ENCODE results near the gene CRIM1. TPM values are rescaled to one million over a fixed set of nuclear protein-coding genes. Genes with fewer than 3 reads are reported as not detected.

CRIM1 gene
- total RNA-seq, 1 donor from 2014 or later: 246 TPM

DNA sequence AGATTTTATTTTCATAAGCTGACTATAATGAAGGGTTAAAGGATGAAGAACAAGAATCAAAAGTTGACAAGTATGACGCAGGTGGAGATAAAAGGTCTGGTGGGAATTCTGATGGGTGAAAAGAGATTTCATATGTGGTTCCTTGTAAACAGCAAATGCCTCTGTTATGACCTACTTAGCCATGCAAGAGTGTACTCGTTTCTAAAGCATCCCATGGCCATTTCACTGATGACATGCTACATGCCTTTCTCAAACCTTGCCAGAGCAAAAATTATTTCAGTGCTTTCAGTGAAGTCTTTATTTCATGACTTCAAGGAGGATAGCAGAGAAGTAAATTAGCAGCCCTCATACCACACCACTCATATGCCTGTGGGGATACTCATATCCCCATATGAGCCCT lies 170.6 kb downstream of the CRIM1 start:
- no peaks in the 10 kb centered on the region for H3K4me1 Mint-ChIP-seq (ENCODE audit: unreplicated experiment)
- no peak overlapping the region for H3K4me3 Mint-ChIP-seq (ENCODE audit: unreplicated experiment)
- DNase-seq (ENCODE audit: low spot score): no peak
- no peaks in the 10 kb centered on the region for H3K9me3 Mint-ChIP-seq (ENCODE audit: unreplicated experiment)
- peaks cover 39% of the 10 kb centered on the region for H3K36me3 Mint-ChIP-seq (ENCODE audit: low read depth, unreplicated experiment)
- no peak overlapping the region for H3K27ac Mint-ChIP-seq (ENCODE audit: unreplicated experiment)
- no peaks in the 10 kb centered on the region for H3K27me3 Mint-ChIP-seq (ENCODE audit: unreplicated experiment)
- no peak for TF ChIP-seq CTCF (IDR thresholded peaks at IDR 0.05; ENCODE audit: unreplicated experiment)

DNA sequence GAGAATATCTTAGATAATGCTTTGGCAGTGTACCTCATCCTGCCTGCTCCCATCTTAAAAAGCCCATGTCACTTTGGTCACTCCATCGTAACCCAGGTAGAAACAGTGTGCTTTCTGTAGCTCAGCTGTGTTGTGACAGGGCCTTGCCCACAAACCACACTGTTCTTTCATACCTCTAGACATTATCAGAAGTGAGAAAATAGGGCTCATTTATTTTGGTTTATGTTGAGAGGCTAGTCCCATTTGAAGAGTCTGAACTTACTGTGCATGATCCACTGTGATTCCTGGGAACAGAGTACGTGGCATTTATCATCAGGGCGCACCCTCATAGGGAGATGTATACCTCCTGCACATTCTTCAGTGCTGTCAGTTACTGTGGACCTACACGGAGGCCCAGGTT lies 172.7 kb downstream of the CRIM1 start:
- H3K4me3 Mint-ChIP-seq (ENCODE audit: unreplicated experiment): no peak overlapping the region
- no peaks in the 10 kb centered on the region for H3K4me1 Mint-ChIP-seq (ENCODE audit: unreplicated experiment)
- H3K27me3 Mint-ChIP-seq (ENCODE audit: unreplicated experiment): peaks cover 10% of the 10 kb centered on the region
- H3K9me3 Mint-ChIP-seq (ENCODE audit: unreplicated experiment): no peaks in the 10 kb centered on the region
- no peak for DNase-seq (ENCODE audit: low spot score)
- TF ChIP-seq CTCF (IDR thresholded peaks at IDR 0.05; ENCODE audit: unreplicated experiment): no peak
- H3K27ac Mint-ChIP-seq (ENCODE audit: unreplicated experiment): no peak overlapping the region
- H3K36me3 Mint-ChIP-seq (ENCODE audit: low read depth, unreplicated experiment): peaks cover 48% of the 10 kb centered on the region

DNA sequence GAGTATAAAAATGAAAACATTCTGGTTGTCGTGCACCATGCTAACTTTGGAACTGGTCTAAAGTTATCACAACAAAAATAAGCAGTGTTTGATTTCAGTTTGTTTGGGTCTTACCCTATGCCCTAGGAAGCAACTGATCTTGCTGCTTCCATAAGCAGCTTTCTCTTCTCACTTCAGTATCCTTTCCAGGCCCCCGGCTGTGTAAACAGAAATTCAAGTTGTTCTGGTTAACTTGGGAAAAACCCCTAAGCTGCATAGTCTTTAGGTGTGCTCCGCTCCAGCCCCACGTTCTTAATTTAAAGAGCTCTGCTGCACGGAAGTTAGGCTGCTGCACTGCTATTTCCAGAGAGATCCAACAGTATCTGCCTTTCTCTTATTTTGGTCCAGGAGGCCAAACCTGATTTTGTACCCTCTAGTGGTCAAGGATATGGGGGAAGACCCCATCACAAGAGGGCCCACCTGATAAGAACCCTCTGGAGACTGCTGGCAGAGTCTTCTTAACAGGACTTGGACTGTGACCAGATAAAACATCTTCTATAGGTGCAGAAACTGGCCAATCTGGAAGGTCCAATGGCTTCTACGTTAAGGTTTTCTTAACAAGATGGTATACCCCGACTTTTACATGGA lies 173.3 kb downstream of the CRIM1 start:
- Mint-ChIP-seq H3K4me1 (ENCODE audit: unreplicated experiment) (no peaks in the 10 kb centered on the region), H3K27me3 (ENCODE audit: unreplicated experiment) (peaks cover 13% of the 10 kb centered on the region), H3K27ac (ENCODE audit: unreplicated experiment) (no peak overlapping the region), H3K4me3 (ENCODE audit: unreplicated experiment) (peak overlapping the region; percentile 19), H3K9me3 (ENCODE audit: unreplicated experiment) (no peaks in the 10 kb centered on the region), H3K36me3 (ENCODE audit: low read depth, unreplicated experiment) (peaks cover 45% of the 10 kb centered on the region)
- DNase-seq (ENCODE audit: low spot score): no peak
- TF ChIP-seq CTCF (IDR thresholded peaks at IDR 0.05; ENCODE audit: unreplicated experiment): no peak

GRCh38 chr2:36530178-36530982 lies 174.8 kb downstream of the CRIM1 start:
- Mint-ChIP-seq H3K27me3 (ENCODE audit: unreplicated experiment) (peaks cover 18% of the 10 kb centered on the region), H3K27ac (ENCODE audit: unreplicated experiment) (no peak overlapping the region), H3K4me3 (ENCODE audit: unreplicated experiment) (no peak overlapping the region), H3K36me3 (ENCODE audit: low read depth, unreplicated experiment) (peaks cover 51% of the 10 kb centered on the region), H3K9me3 (ENCODE audit: unreplicated experiment) (no peaks in the 10 kb centered on the region), H3K4me1 (ENCODE audit: unreplicated experiment) (peaks cover 7% of the 10 kb centered on the region)
- no peak for TF ChIP-seq CTCF (IDR thresholded peaks at IDR 0.05; ENCODE audit: unreplicated experiment)
- no peak for DNase-seq (ENCODE audit: low spot score)

DNA sequence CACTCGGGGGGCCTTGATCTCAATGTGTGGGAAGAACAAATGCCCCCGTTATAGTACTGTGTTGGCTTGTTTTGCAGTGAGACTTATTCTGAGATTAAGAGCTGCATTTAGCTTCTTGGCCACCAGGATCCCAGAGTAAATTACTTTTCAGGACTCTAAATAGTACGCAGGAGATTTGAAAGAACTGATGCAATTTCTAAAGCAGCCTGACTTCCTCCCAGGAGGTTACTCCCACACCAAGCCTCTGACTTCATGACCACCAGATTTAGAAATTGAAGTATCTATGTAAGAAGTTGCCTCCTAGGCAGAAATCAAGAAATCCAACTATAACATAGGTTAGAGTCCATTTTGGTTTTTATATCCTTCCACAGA lies 175.4 kb downstream of the CRIM1 start:
- TF ChIP-seq CTCF (IDR thresholded peaks at IDR 0.05; ENCODE audit: unreplicated experiment): peak; percentile 40
- Mint-ChIP-seq H3K4me1 (ENCODE audit: unreplicated experiment) (peaks cover 13% of the 10 kb centered on the region), H3K9me3 (ENCODE audit: unreplicated experiment) (no peaks in the 10 kb centered on the region), H3K36me3 (ENCODE audit: low read depth, unreplicated experiment) (peaks cover 56% of the 10 kb centered on the region), H3K27me3 (ENCODE audit: unreplicated experiment) (peaks cover 18% of the 10 kb centered on the region), H3K27ac (ENCODE audit: unreplicated experiment) (no peak overlapping the region), H3K4me3 (ENCODE audit: unreplicated experiment) (no peak overlapping the region)
- DNase-seq (ENCODE audit: low spot score): no peak
